ENCODE measurements around the gene TLR5. TPM values are rescaled to one million over a fixed set of nuclear protein-coding genes. Genes with fewer than 3 reads are reported as not detected.

Gene TLR5
- total RNA-seq, 1 donor from 2014 or later: not detected

DNA sequence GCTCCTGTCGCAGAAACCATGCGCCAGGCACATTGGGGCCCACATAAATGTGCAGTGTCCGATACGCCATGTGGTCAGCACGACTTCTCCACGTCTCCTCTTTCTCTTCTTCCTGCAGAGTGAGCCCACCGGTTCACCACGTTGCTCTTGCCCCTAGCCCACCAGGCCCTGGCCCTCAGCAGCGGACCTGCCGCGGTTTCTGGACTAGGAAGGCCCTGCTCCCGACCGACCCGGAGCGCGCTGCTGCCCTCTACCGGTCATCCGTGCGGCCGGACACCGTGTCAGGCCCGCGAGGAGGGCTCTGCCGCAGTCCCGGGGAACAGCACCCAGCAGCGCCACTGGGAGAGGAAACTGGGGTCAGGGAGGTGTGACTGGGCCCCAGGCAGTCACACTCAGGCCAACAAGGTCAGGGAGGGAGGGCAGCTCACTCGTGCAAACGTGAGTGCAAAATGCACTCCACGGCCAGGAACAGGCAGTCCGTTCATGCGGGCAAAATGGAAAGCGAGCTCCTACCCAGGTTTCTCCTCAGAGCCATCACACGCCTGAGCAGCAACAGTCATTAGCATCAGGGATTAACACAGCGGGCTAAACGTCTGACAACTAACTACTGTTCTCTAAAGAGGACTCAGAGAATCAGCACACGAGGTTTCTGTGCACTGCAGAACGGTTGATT lies 13.7 kb downstream of the TLR5 start:
- Mint-ChIP-seq H3K4me3 (peak overlapping the region; percentile 61), H3K9me3 (no peaks in the 10 kb centered on the region), H3K36me3 (ENCODE audit: low read depth) (no peaks in the 10 kb centered on the region), H3K27ac (no peak overlapping the region), H3K4me1 (peaks cover 14% of the 10 kb centered on the region), H3K27me3 (peaks cover 46% of the 10 kb centered on the region)
- peak; percentile 65 for ATAC-seq (ENCODE audit: low read depth)
- POLR2A ChIA-PET: no interaction called here
- CTCF ChIA-PET: interaction anchor here (0.7 to 3.4 kb wide), 9 partner anchors 8 to 1302 kb away, joined by 3 to 10 read pairs (median 4); partner anchors contain the start of gene FAM177B
- DNase-seq: peak; percentile 73
- TF ChIP-seq, protein P1, sequence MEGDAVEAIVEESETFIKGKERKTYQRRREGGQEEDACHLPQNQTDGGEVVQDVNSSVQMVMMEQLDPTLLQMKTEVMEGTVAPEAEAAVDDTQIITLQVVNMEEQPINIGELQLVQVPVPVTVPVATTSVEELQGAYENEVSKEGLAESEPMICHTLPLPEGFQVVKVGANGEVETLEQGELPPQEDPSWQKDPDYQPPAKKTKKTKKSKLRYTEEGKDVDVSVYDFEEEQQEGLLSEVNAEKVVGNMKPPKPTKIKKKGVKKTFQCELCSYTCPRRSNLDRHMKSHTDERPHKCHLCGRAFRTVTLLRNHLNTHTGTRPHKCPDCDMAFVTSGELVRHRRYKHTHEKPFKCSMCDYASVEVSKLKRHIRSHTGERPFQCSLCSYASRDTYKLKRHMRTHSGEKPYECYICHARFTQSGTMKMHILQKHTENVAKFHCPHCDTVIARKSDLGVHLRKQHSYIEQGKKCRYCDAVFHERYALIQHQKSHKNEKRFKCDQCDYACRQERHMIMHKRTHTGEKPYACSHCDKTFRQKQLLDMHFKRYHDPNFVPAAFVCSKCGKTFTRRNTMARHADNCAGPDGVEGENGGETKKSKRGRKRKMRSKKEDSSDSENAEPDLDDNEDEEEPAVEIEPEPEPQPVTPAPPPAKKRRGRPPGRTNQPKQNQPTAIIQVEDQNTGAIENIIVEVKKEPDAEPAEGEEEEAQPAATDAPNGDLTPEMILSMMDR (IDR thresholded peaks at IDR 0.05): peak; percentile 64
- intact Hi-C loops (cut with micrococcal nuclease): loop anchor here (1.0 kb wide), 1 partner anchor 337 kb away; no protein-coding TSS in a partner anchor

DNA sequence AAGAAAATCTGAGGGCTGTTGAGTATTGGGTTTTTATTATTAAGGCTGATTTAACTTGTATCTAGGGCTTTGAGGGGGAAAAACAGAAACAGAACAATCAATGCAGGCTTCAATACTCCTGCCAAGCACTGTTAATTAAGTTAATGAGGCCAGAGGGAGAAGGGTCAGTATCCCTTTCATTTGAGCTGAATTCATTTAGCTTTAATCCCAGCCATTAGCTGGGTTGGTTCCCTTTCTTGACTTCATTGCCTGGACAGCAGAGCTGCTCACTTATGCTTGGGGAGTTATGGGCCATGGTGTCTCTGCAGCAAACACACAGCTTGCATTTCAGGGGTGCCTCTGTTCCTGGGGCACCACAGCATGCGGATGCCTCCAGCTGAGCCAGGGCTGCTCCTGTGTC lies 16.3 kb downstream of the TLR5 start:
- ChIA-PET CTCF (interaction anchor here (0.8 kb wide), 1 partner anchor 333 kb away, joined by 3 read pairs; no protein-coding TSS in a partner anchor), POLR2A (no interaction called here)
- H3K4me1 Mint-ChIP-seq: peaks cover 16% of the 10 kb centered on the region
- intact Hi-C loops (cut with micrococcal nuclease): no loop called here
- H3K9me3 Mint-ChIP-seq: no peaks in the 10 kb centered on the region
- no peaks in the 10 kb centered on the region for H3K36me3 Mint-ChIP-seq (ENCODE audit: low read depth)
- no peak overlapping the region for H3K27ac Mint-ChIP-seq
- H3K27me3 Mint-ChIP-seq: peaks cover 33% of the 10 kb centered on the region
- TF ChIP-seq, protein P1 (IDR thresholded peaks at IDR 0.05): no peak
- DNase-seq (no peak), ATAC-seq (ENCODE audit: low read depth) (no peak)
- H3K4me3 Mint-ChIP-seq: no peak overlapping the region

DNA sequence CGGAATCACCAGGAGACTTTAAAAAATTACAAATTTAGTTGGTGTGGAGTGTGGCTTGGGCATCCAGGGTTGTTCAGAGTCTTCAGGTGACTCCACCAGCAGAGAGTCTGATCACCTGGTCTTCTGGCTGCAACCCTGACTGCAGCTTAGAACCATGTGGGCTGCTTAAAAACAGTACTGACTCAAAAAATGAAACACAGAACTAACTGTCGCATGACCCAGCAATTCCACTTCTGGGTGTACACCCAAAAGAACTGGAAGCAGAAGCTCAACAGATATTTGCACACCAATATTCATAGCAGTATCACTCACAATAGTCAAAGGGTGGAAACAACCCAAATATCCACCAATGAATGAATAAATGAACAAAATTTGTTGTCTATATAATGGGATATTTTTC lies 17.3 kb downstream of the TLR5 start:
- ATAC-seq (ENCODE audit: low read depth) (no peak), DNase-seq (no peak)
- H3K4me3 Mint-ChIP-seq: no peak overlapping the region
- TF ChIP-seq, protein P1 (IDR thresholded peaks at IDR 0.05): no peak
- H3K9me3 Mint-ChIP-seq: no peaks in the 10 kb centered on the region
- H3K27me3 Mint-ChIP-seq: peaks cover 26% of the 10 kb centered on the region
- H3K4me1 Mint-ChIP-seq: peaks cover 16% of the 10 kb centered on the region
- H3K27ac Mint-ChIP-seq: no peak overlapping the region
- no peaks in the 10 kb centered on the region for H3K36me3 Mint-ChIP-seq (ENCODE audit: low read depth)
- CTCF ChIA-PET: interaction anchor here (1.3 to 3.3 kb wide), 2 partner anchors 7 to 387 kb away, joined by 3 to 38 read pairs; no protein-coding TSS in a partner anchor
- intact Hi-C loops (cut with micrococcal nuclease): no loop called here
- POLR2A ChIA-PET: no interaction called here

DNA sequence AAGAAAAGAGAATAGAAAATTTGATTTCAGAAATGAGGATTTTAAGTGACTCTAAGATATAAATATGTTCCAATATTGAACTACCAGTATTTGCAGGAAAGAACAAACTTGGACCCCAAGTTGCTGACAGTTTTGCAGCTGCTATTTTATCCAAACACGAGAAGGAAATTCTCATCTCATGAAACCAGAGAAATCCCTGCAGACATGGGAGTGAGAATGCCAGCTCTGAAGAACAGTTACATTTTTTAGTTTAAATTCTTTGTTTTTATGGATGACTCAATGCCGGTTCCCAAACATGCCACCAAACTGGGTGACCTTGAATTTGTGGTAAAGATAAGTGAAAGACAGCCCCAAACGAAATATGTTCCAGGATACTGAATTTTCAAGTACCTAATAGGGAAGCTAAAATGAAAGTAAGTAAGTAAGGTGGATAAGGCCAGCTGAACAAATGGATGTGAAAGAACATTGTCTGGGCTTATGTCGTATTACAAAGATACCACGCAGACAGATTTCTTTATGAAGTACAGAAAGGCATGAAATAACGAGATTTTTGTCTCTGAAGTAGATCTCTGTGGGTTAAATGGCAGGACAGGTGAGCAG lies 19.9 kb downstream of the TLR5 start:
- no peaks in the 10 kb centered on the region for H3K36me3 Mint-ChIP-seq (ENCODE audit: low read depth)

More for the DNA sequence above, 19.9 kb downstream of the TLR5 start:
- H3K27ac Mint-ChIP-seq: no peak overlapping the region
- ChIA-PET CTCF (interaction anchor here (1.0 to 3.3 kb wide), 14 partner anchors 9 to 658 kb away, joined by 3 to 38 read pairs (median 6); partner anchors contain the start of genes BROX and TLR5), POLR2A (no interaction called here)
- H3K4me3 Mint-ChIP-seq: peak overlapping the region; percentile 36
- peaks cover 8% of the 10 kb centered on the region for H3K4me1 Mint-ChIP-seq
- peaks cover 7% of the 10 kb centered on the region for H3K27me3 Mint-ChIP-seq
- no peaks in the 10 kb centered on the region for H3K9me3 Mint-ChIP-seq
- ATAC-seq (ENCODE audit: low read depth) (no peak), DNase-seq (no peak)
- TF ChIP-seq, protein P1 (IDR thresholded peaks at IDR 0.05): no peak
- intact Hi-C loops (cut with micrococcal nuclease): loop anchor here (1.0 to 2.0 kb wide), 5 partner anchors 20 to 658 kb away; partner anchors contain the start of gene TLR5

Measured in activated B cell treated with CpG ODN at 0.5 μM for 24 hours (primary cell).